A673 (cell line): ENCODE data around the gene RNF10.

Experiments
- CTCF ChIP-seq: fragments of 300-800, 200-600 bp; sonication (generic); conservative IDR thresholded peaks from 2 replicates; pipeline ENCODE4 v1.5.1; 2017; ENCODE audit warnings: low read depth, mild to moderate bottlenecking, antibody characterized with exemption, low read length, moderate library complexity, mixed read lengths
- EZH2 ChIP-seq: fragments of 200-600 bp; sonication (generic); IDR thresholded peaks from 2 replicates; pipeline ENCODE4 v1.6.1; 2017; ENCODE audit warnings: borderline replicate concordance, low read depth, mild to moderate bottlenecking, mixed read lengths, antibody characterized with exemption, low read length; ENCODE audit not compliant: poor library complexity, severe bottlenecking

GRCh38 chr12:120581998-120582397 is 47.8 kb downstream of the RNF10 start:
- TF ChIP-seq EZH2: no peak
- TF ChIP-seq CTCF: no peak
